ENCODE results near the gene LYRM9. TPM values are rescaled to one million over a fixed set of nuclear protein-coding genes. Genes with fewer than 3 reads are reported as not detected.
"Not testable (repeated sequence)": the region's sequence is repeated elsewhere in the genome, so short reads cannot be mapped to it uniquely, and the experiment has no call there.

The LYRM9 gene
- polyA plus RNA-seq, 1 of the 3 experiments (the other 2 are of a cell fraction): 4.6 TPM

DNA sequence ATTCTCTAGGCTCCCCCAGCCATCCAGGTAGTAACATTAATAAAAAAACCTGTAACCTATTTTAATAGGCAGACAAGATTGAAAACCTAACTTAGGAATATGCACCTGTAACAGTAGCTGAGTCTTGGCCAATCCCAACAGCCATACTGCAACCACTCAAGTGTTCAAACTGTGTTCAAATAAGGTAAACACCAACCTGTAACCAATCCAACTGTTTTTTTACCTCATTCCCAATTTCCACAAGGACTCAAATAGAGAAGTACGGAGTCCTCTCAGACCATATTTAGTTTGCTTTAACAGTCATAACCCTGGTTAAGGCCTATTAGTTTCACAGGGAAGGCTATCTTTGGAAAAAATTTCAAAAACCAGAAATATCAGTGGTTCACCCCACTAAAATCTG is 52.5 kb downstream of the LYRM9 start:
- Histone ChIP-seq H3K27ac (ENCODE audit: low read depth in 2 of 2, low read length in 1 of 2) (no peak overlapping the region), H3K9ac (no peak overlapping the region), H3K36me3 (replicated peaks in 1 of 2; ENCODE audit: control insufficient read depth in 1 of 2, insufficient read depth in 2 of 2, low read length in 1 of 2) (no peaks in the 10 kb centered on the region), H3K4me1 (ENCODE audit: control insufficient read depth in 1 of 2, insufficient read depth in 2 of 2, low read depth in 1 of 2, low read length in 1 of 2) (no peaks in the 10 kb centered on the region; a peak in 1 of 4 replicates), H3K79me2 (ENCODE audit: insufficient read depth) (no peaks in the 10 kb centered on the region), H3F3A (replicated peaks; ENCODE audit: insufficient read depth) (no peaks in the 10 kb centered on the region), H3K27me3 (ENCODE audit: insufficient read depth) (no peaks in the 10 kb centered on the region), H2AFZ (ENCODE audit: low read depth) (no peak overlapping the region), H4K20me1 (ENCODE audit: insufficient read depth) (no peaks in the 10 kb centered on the region), H3K9me3 (no peaks in the 10 kb centered on the region), H3K4me2 (no peak overlapping the region), H3K9me2 (no peaks in the 10 kb centered on the region), H3K4me3 (ENCODE audit: low read depth in 2 of 2, low read length in 1 of 2) (no peak overlapping the region)
- WGBS (ENCODE audit: low lambda C conversion rate): 37% methylated on average over 1 of the region's 1 CpG
- CTCF ChIA-PET: no interaction called here
- no peak for DNase-seq
- TF ChIP-seq GATA2 (CRISPR knock-in tag; IDR thresholded peaks at IDR 0.05): no peak
- TF ChIP-seq IRF3 (IDR thresholded peaks at IDR 0.05; ENCODE audit: low read depth, low read length): no peak
- no peak for TF ChIP-seq CHD2 (IDR thresholded peaks at IDR 0.05; ENCODE audit: low read length, partially characterized antibody)
- TF ChIP-seq, protein P1, sequence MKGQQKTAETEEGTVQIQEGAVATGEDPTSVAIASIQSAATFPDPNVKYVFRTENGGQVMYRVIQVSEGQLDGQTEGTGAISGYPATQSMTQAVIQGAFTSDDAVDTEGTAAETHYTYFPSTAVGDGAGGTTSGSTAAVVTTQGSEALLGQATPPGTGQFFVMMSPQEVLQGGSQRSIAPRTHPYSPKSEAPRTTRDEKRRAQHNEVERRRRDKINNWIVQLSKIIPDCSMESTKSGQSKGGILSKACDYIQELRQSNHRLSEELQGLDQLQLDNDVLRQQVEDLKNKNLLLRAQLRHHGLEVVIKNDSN (IDR thresholded peaks at IDR 0.05; ENCODE audit: borderline replicate concordance, low read depth): no peak
- TF ChIP-seq ELF1 (IDR thresholded peaks at IDR 0.05): no peak
- no peak for TF ChIP-seq MAX (IDR thresholded peaks at IDR 0.05; ENCODE audit: low read depth)
- no peak for TF ChIP-seq YY1 (IDR thresholded peaks at IDR 0.05; ENCODE audit: low read depth)
- TF ChIP-seq MXI1 (IDR thresholded peaks at IDR 0.05; ENCODE audit: low read depth, low read length): no peak
- TF ChIP-seq FOXM1 (IDR thresholded peaks at IDR 0.05; ENCODE audit: low read depth): no peak
- no peak for TF ChIP-seq CTCF (IDR thresholded peaks at IDR 0.05)
- TF ChIP-seq, protein P2, sequence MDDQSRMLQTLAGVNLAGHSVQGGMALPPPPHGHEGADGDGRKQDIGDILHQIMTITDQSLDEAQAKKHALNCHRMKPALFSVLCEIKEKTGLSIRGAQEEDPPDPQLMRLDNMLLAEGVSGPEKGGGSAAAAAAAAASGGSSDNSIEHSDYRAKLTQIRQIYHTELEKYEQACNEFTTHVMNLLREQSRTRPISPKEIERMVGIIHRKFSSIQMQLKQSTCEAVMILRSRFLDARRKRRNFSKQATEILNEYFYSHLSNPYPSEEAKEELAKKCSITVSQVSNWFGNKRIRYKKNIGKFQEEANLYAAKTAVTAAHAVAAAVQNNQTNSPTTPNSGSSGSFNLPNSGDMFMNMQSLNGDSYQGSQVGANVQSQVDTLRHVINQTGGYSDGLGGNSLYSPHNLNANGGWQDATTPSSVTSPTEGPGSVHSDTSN (IDR thresholded peaks at IDR 0.05): no peak
- TF ChIP-seq TCF12 (IDR thresholded peaks at IDR 0.05): no peak
- TF ChIP-seq RXRA (IDR thresholded peaks at IDR 0.05; ENCODE audit: borderline replicate concordance, low read depth): no peak
- POLR2A ChIA-PET: no interaction called here

DNA sequence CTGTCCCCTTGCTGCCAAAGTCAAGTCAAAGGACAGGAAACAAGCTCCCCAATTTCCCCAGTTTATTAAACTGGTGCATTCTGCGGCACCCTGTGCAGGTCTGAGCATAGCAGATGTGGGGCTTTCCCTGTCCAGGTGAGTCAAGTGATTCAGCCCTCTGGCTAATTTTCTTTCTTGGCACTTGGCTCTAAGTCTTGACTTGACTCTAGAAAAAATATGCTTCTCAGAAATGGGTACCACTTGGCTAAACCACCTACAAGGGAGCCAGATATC is 52.8 kb downstream of the LYRM9 start:
- H3K79me2 ChIP-seq (ENCODE audit: insufficient read depth); H3K4me2 ChIP-seq; DNase-seq; POLR2A ChIA-PET; H3K27ac ChIP-seq (ENCODE audit: low read depth in 2 of 2, low read length in 1 of 2); H3K4me1 ChIP-seq (ENCODE audit: control insufficient read depth in 1 of 2, insufficient read depth in 2 of 2, low read depth in 1 of 2, low read length in 1 of 2); H3K36me3 ChIP-seq (replicated peaks in 1 of 2; ENCODE audit: control insufficient read depth in 1 of 2, insufficient read depth in 2 of 2, low read length in 1 of 2); H3K9me3 ChIP-seq; CTCF ChIA-PET; H2AFZ ChIP-seq (ENCODE audit: low read depth); H3K4me3 ChIP-seq (ENCODE audit: low read depth in 2 of 2, low read length in 1 of 2); H3K9ac ChIP-seq; H4K20me1 ChIP-seq (ENCODE audit: insufficient read depth); H3K9me2 ChIP-seq; H3K27me3 ChIP-seq (ENCODE audit: insufficient read depth); H3F3A ChIP-seq (replicated peaks; ENCODE audit: insufficient read depth): not testable (repeated sequence)
- no CpG with 5 or more reads among the region's 1 CpG for WGBS (ENCODE audit: low lambda C conversion rate)

- H2AFZ ChIP-seq (ENCODE audit: low read depth); H3K9me3 ChIP-seq; H3F3A ChIP-seq (replicated peaks; ENCODE audit: insufficient read depth); H3K4me2 ChIP-seq; H3K4me1 ChIP-seq (ENCODE audit: control insufficient read depth in 1 of 2, insufficient read depth in 2 of 2, low read depth in 1 of 2, low read length in 1 of 2); CTCF ChIA-PET; H3K27ac ChIP-seq (ENCODE audit: low read depth in 2 of 2, low read length in 1 of 2); H3K9me2 ChIP-seq; H4K20me1 ChIP-seq (ENCODE audit: insufficient read depth); H3K79me2 ChIP-seq (ENCODE audit: insufficient read depth); H3K36me3 ChIP-seq (replicated peaks in 1 of 2; ENCODE audit: control insufficient read depth in 1 of 2, insufficient read depth in 2 of 2, low read length in 1 of 2); H3K27me3 ChIP-seq (ENCODE audit: insufficient read depth); H3K4me3 ChIP-seq (ENCODE audit: low read depth in 2 of 2, low read length in 1 of 2); POLR2A ChIA-PET; H3K9ac ChIP-seq; DNase-seq: not testable (repeated sequence)
- 28% methylated on average over 1 of the region's 4 CpGs for whole genome bisulfite sequencing (ENCODE audit: low lambda C conversion rate)
Observed at GRCh38 chr17:27839571-27840405, 53.4 kb downstream of the LYRM9 start.

DNA sequence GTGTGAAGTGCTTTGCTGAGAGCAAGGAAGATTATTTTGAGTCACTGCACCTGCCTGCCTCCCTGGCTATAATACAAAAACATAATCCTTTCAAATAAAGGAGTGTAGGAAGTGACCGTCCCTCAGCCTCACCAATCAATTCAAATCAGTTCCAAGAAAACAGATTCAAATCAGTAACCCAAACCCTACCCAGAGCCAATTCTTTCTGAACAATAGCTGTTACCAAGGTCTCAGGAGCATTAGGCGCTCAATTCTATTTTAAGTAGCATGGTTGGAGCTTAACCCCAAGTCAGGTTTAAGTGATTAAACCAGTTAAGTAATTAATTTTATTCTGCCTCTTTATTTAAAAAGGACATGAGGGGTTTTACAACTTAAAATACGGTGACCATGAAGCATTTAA is 54.6 kb downstream of the LYRM9 start:
- H3K9me3 ChIP-seq; H4K20me1 ChIP-seq (ENCODE audit: insufficient read depth); H3K4me3 ChIP-seq (ENCODE audit: low read depth in 2 of 2, low read length in 1 of 2); H3K4me1 ChIP-seq (ENCODE audit: control insufficient read depth in 1 of 2, insufficient read depth in 2 of 2, low read depth in 1 of 2, low read length in 1 of 2); H3K79me2 ChIP-seq (ENCODE audit: insufficient read depth); H3K9me2 ChIP-seq; POLR2A ChIA-PET; H3K36me3 ChIP-seq (replicated peaks in 1 of 2; ENCODE audit: control insufficient read depth in 1 of 2, insufficient read depth in 2 of 2, low read length in 1 of 2); H3K27me3 ChIP-seq (ENCODE audit: insufficient read depth); H3F3A ChIP-seq (replicated peaks; ENCODE audit: insufficient read depth); H3K27ac ChIP-seq (ENCODE audit: low read depth in 2 of 2, low read length in 1 of 2); CTCF ChIA-PET; DNase-seq; H2AFZ ChIP-seq (ENCODE audit: low read depth); H3K9ac ChIP-seq; H3K4me2 ChIP-seq: not testable (repeated sequence)
- WGBS (ENCODE audit: low lambda C conversion rate): 35% methylated on average over 2 of the region's 3 CpGs

All from SK-N-SH (cell line).